SK-N-SH (cell line): ENCODE data around the gene ACVR1B. TPM values are rescaled to one million over a fixed set of nuclear protein-coding genes. Genes with fewer than 3 reads are reported as not detected.

Experiments
- CTCF ChIA-PET: fragments of 300-600, 350-600 bp; formaldehyde crosslinking; extraction: SDS; loops from one replicate; lab custom pipeline; 2021; lab: Yijun Ruan, JAX
- POLR2A ChIA-PET: fragments of 350-600 bp; sonication (Branson Sonifier 250); formaldehyde crosslinking; extraction: SDS; loops from one replicate; lab custom pipeline; 2020; ENCODE audit warnings: antibody characterized with exemption, inconsistent platforms; lab: Yijun Ruan, JAX
- DNase-seq: peaks from one replicate; pipeline ENCODE4 v3.0.0; 2012
- H2AFZ ChIP-seq: fragments of 200-600 bp; sonication (generic); 2 replicates; pipeline ENCODE4 v1.8.1; 2016; ENCODE audit warnings: antibody characterized with exemption, mild to moderate bottlenecking, low read depth
- H3F3A ChIP-seq: fragments of 200-600 bp; sonication (generic); replicated peaks from 2 replicates; pipeline ENCODE3; 2016; ENCODE audit warnings: antibody characterized with exemption, mild to moderate bottlenecking; ENCODE audit not compliant: insufficient read depth
- H3K27ac ChIP-seq, 2 experiments: fragments of 200-500 bp in 1 of 2; fragments of 200-600 bp in 1 of 2; sonication (Bioruptor generic) in 1 of 2; sonication (generic), shearing (Covaris generic) in 1 of 2; 2 replicates each; pipeline versions ENCODE4 v1.5.1 to v1.6.1; 2014 to 2016; ENCODE audit warnings: low read depth in 2 of 2, inconsistent platforms in 1 of 2, low read length in 1 of 2, mild to moderate bottlenecking in 1 of 2, mixed read lengths in 1 of 2
- H3K27me3 ChIP-seq: fragments of 200-600 bp; sonication (generic), shearing (Covaris generic); 2 replicates; pipeline ENCODE4 v1.6.1; 2016; ENCODE audit warnings: mixed run types; ENCODE audit not compliant: insufficient read depth
- H3K36me3 ChIP-seq, 2 experiments: fragments of 200-500 bp in 1 of 2; fragments of 200-600 bp in 1 of 2; sonication (Bioruptor generic) in 1 of 2; sonication (generic) in 1 of 2; replicated peaks in 1 of 2; 2 replicates each; pipeline versions ENCODE3 to v1.5.1; 2014 to 2016; ENCODE audit warnings: low read length in 1 of 2, mild to moderate bottlenecking in 1 of 2; ENCODE audit not compliant: insufficient read depth in 2 of 2, control insufficient read depth in 1 of 2
- H3K4me1 ChIP-seq, 2 experiments: fragments of 200-500 bp in 1 of 2; fragments of 200-600 bp in 1 of 2; sonication (Bioruptor generic) in 1 of 2; sonication (generic), shearing (Covaris generic) in 1 of 2; 2 replicates each; pipeline versions ENCODE4 v1.5.1 to v1.6.1; 2014 to 2016; ENCODE audit warnings: low read depth in 1 of 2, low read length in 1 of 2, mixed run types in 1 of 2; ENCODE audit not compliant: insufficient read depth in 2 of 2, control insufficient read depth in 1 of 2
- H3K4me2 ChIP-seq: fragments of 200-600 bp; sonication (generic), shearing (Covaris generic); 2 replicates; pipeline ENCODE4 v1.6.1; 2017; ENCODE audit warnings: mixed run types
- H3K4me3 ChIP-seq, 2 experiments: fragments of 200-500 bp in 1 of 2; fragments of 200-600 bp in 1 of 2; sonication (Bioruptor generic) in 1 of 2; sonication (generic), shearing (Covaris generic) in 1 of 2; 2 replicates each; pipeline versions ENCODE4 v1.5.1 to v1.8.1; 2014 to 2016; ENCODE audit warnings: low read depth in 2 of 2, inconsistent platforms in 1 of 2, low read length in 1 of 2, mild to moderate bottlenecking in 1 of 2, mixed read lengths in 1 of 2, moderate library complexity in 1 of 2
- H3K79me2 ChIP-seq: fragments of 200-600 bp; sonication (generic); 2 replicates; pipeline ENCODE4 v1.8.1; 2017; ENCODE audit warnings: mild to moderate bottlenecking; ENCODE audit not compliant: insufficient read depth
- H3K9ac ChIP-seq: fragments of 200-600 bp; sonication (generic); 2 replicates; pipeline ENCODE4 v1.6.1; 2017; ENCODE audit warnings: mixed run types
- H3K9me2 ChIP-seq: fragments of 200-600 bp; sonication (generic); 2 replicates; pipeline ENCODE4 v1.6.1; 2017; ENCODE audit warnings: mixed run types
- H3K9me3 ChIP-seq: fragments of 200-600 bp; sonication (generic); 2 replicates; pipeline ENCODE4 v1.6.1; 2017; ENCODE audit warnings: mixed run types, mild to moderate bottlenecking, moderate library complexity
- H4K20me1 ChIP-seq: fragments of 200-600 bp; sonication (generic); 2 replicates; pipeline ENCODE4 v1.6.1; 2017; ENCODE audit warnings: mild to moderate bottlenecking, mixed run types; ENCODE audit not compliant: insufficient read depth
- CHD2 ChIP-seq: fragments of 150-350 bp; IDR thresholded peaks from 2 replicates; pipeline ENCODE4 v1.6.1; 2018; ENCODE audit warnings: low read length; ENCODE audit not compliant: partially characterized antibody
- ELF1 ChIP-seq: IDR thresholded peaks from 2 replicates; pipeline ENCODE4 v1.4.0; 2012
- EP300 ChIP-seq, 2 experiments: IDR thresholded peaks; 2 replicates each; pipeline versions ENCODE4 v1.4.0 to v1.6.1; 2012; ENCODE audit warnings: borderline replicate concordance in 1 of 2, low read depth in 1 of 2, low read length in 1 of 2
- EZH2phosphoT487 ChIP-seq: fragments of 200-600 bp; sonication (generic); IDR thresholded peaks from 2 replicates; pipeline ENCODE4 v1.6.1; 2017; ENCODE audit warnings: low read depth, mixed run types, mild to moderate bottlenecking, antibody characterized with exemption, moderate library complexity, borderline replicate concordance
- FOSL2 ChIP-seq: IDR thresholded peaks from 2 replicates; pipeline ENCODE4 v1.4.0; 2012; ENCODE audit warnings: low read depth, mild to moderate bottlenecking, moderate library complexity, borderline replicate concordance
- FOXJ3 ChIP-seq: sonication (generic); formaldehyde crosslinking; IDR thresholded peaks from 2 replicates; pipeline ENCODE4 v1.5.1; 2020; ENCODE audit warnings: mild to moderate bottlenecking, missing genetic modification reagents
- FOXM1 ChIP-seq: IDR thresholded peaks from 2 replicates; pipeline ENCODE4 v1.4.0; 2012; ENCODE audit warnings: low read depth, mild to moderate bottlenecking
- GATA2 ChIP-seq: sonication (generic); formaldehyde crosslinking; IDR thresholded peaks from 2 replicates; pipeline ENCODE4 v1.5.0; 2020; ENCODE audit warnings: mild to moderate bottlenecking, missing genetic modification reagents
- RAD21 ChIP-seq: IDR thresholded peaks from 2 replicates; pipeline ENCODE4 v1.6.1; 2012; ENCODE audit warnings: mild to moderate bottlenecking, low read length
- RCOR1 ChIP-seq: fragments of 150-350 bp; IDR thresholded peaks from 2 replicates; pipeline ENCODE4 v1.6.1; 2017; ENCODE audit warnings: antibody characterized with exemption, low read length
- RFX5 ChIP-seq: IDR thresholded peaks from 2 replicates; pipeline ENCODE4 v1.6.1; 2012; ENCODE audit warnings: mild to moderate bottlenecking, improper control_type of control experiment, low read length
- TCF12 ChIP-seq: IDR thresholded peaks from 2 replicates; pipeline ENCODE4 v1.4.0; 2012
- TEAD4 ChIP-seq: IDR thresholded peaks from 2 replicates; pipeline ENCODE4 v1.4.0; 2012; ENCODE audit warnings: mild to moderate bottlenecking, borderline replicate concordance; ENCODE audit not compliant: insufficient read depth
- WGBS: methylation state at CpG from one replicate; pipeline ENCODE4 v1.1.6; 2017; ENCODE audit warnings: low lambda C conversion rate; 5-methylcytosine and 5-hydroxymethylcytosine counted together
- polyA plus RNA-seq, 3 experiments: library from polyadenylated mRNA; depleted of rRNA; stranded (reverse); fragments of >200 nt; gene quantifications; 2 replicates each; pipeline ENCODE4 v1.2.3, GENCODE V29; 2012
- TF ChIP-seq, protein P1 (sequence below): IDR thresholded peaks from 2 replicates; pipeline ENCODE4; 2012
- TF ChIP-seq, protein P2 (sequence below): IDR thresholded peaks from 2 replicates; pipeline ENCODE4 v1.4.0; 2012; ENCODE audit warnings: low read depth, borderline replicate concordance
- TF ChIP-seq, protein P3 (sequence below): fragments of 150-350 bp; IDR thresholded peaks from 2 replicates; pipeline ENCODE4 v1.6.1; 2017; ENCODE audit warnings: antibody characterized with exemption, low read length, low read depth, borderline replicate concordance
- TF ChIP-seq, protein P4 (sequence below): fragments of 150-350 bp; IDR thresholded peaks from 2 replicates; pipeline ENCODE4 v1.6.1; 2016; ENCODE audit warnings: mild to moderate bottlenecking, low read depth, low read length
- TF ChIP-seq, protein P5 (sequence below): IDR thresholded peaks from 2 replicates; pipeline ENCODE4 v1.6.1; 2012; ENCODE audit warnings: mild to moderate bottlenecking, low read depth, low read length, moderate library complexity

Gene ACVR1B
- polyA plus RNA-seq, 1 of the 3 experiments (the other 2 are of a cell fraction), result 12.1 TPM

DNA sequence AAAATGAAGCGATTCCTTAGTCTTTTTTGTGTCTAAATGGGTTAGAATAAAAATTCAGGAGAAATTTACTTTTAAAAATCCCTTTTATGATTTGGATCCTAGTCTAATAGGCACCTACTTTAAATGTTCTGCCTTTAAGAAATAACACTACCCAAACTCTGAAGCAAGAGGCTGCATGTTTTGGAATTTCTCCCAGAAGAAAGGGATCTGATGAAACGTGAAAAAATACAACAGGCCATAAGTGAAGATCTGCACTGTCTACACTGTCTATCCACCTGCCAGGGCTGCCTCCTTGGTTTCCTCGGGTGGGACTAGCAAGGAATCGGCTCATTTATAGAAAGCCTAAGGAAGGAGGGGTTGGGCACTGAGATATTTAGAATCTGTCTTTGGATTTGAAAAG is 22.1 kb downstream of the ACVR1B start:
- Histone ChIP-seq H4K20me1 (peaks cover 10% of the 10 kb centered on the region), H3K4me2 (no peak overlapping the region), H3K27me3 (no peaks in the 10 kb centered on the region), H3K9ac (no peak overlapping the region), H2AFZ (no peak overlapping the region), H3K79me2 (no peaks in the 10 kb centered on the region), H3F3A (peaks cover 8% of the 10 kb centered on the region), H3K36me3 (peaks cover 0 to 23% of the 10 kb centered on the region in 2 experiments), H3K27ac (no peak overlapping the region), H3K4me3 (no peak overlapping the region), H3K9me3 (no peaks in the 10 kb centered on the region), H3K4me1 (peaks cover 31% of the 10 kb centered on the region in 2 experiments; a peak in 3 of 4 replicates), H3K9me2 (no peaks in the 10 kb centered on the region)
- ChIA-PET CTCF (interaction anchor here (1.0 to 5.1 kb wide), 4 partner anchors 11 to 552 kb away, joined by 3 to 44 read pairs (median 3); no protein-coding TSS in a partner anchor), POLR2A (no interaction called here)
- TF ChIP-seq FOSL2 (no peak), FOXJ3 (no peak), EP300 (IDR thresholded peaks at IDR 0.05; ENCODE audit: borderline replicate concordance in 1 of 2, low read depth in 1 of 2, low read length in 1 of 2) (no peak), FOXM1 (no peak), RFX5 (no peak), ELF1 (no peak), TEAD4 (no peak), EZH2phosphoT487 (no peak), RCOR1 (no peak), RAD21 (no peak), GATA2 (CRISPR knock-in tag) (no peak), TCF12 (no peak), CHD2 (no peak)
- TF ChIP-seq, protein P1, sequence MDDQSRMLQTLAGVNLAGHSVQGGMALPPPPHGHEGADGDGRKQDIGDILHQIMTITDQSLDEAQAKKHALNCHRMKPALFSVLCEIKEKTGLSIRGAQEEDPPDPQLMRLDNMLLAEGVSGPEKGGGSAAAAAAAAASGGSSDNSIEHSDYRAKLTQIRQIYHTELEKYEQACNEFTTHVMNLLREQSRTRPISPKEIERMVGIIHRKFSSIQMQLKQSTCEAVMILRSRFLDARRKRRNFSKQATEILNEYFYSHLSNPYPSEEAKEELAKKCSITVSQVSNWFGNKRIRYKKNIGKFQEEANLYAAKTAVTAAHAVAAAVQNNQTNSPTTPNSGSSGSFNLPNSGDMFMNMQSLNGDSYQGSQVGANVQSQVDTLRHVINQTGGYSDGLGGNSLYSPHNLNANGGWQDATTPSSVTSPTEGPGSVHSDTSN, result no peak
- TF ChIP-seq, protein P2, sequence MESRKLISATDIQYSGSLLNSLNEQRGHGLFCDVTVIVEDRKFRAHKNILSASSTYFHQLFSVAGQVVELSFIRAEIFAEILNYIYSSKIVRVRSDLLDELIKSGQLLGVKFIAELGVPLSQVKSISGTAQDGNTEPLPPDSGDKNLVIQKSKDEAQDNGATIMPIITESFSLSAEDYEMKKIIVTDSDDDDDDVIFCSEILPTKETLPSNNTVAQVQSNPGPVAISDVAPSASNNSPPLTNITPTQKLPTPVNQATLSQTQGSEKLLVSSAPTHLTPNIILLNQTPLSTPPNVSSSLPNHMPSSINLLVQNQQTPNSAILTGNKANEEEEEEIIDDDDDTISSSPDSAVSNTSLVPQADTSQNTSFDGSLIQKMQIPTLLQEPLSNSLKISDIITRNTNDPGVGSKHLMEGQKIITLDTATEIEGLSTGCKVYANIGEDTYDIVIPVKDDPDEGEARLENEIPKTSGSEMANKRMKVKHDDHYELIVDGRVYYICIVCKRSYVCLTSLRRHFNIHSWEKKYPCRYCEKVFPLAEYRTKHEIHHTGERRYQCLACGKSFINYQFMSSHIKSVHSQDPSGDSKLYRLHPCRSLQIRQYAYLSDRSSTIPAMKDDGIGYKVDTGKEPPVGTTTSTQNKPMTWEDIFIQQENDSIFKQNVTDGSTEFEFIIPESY, result no peak
- TF ChIP-seq, protein P3, sequence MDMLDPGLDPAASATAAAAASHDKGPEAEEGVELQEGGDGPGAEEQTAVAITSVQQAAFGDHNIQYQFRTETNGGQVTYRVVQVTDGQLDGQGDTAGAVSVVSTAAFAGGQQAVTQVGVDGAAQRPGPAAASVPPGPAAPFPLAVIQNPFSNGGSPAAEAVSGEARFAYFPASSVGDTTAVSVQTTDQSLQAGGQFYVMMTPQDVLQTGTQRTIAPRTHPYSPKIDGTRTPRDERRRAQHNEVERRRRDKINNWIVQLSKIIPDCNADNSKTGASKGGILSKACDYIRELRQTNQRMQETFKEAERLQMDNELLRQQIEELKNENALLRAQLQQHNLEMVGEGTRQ, result no peak
- TF ChIP-seq, protein P4, sequence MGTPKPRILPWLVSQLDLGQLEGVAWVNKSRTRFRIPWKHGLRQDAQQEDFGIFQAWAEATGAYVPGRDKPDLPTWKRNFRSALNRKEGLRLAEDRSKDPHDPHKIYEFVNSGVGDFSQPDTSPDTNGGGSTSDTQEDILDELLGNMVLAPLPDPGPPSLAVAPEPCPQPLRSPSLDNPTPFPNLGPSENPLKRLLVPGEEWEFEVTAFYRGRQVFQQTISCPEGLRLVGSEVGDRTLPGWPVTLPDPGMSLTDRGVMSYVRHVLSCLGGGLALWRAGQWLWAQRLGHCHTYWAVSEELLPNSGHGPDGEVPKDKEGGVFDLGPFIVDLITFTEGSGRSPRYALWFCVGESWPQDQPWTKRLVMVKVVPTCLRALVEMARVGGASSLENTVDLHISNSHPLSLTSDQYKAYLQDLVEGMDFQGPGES, result no peak
- TF ChIP-seq, protein P5, sequence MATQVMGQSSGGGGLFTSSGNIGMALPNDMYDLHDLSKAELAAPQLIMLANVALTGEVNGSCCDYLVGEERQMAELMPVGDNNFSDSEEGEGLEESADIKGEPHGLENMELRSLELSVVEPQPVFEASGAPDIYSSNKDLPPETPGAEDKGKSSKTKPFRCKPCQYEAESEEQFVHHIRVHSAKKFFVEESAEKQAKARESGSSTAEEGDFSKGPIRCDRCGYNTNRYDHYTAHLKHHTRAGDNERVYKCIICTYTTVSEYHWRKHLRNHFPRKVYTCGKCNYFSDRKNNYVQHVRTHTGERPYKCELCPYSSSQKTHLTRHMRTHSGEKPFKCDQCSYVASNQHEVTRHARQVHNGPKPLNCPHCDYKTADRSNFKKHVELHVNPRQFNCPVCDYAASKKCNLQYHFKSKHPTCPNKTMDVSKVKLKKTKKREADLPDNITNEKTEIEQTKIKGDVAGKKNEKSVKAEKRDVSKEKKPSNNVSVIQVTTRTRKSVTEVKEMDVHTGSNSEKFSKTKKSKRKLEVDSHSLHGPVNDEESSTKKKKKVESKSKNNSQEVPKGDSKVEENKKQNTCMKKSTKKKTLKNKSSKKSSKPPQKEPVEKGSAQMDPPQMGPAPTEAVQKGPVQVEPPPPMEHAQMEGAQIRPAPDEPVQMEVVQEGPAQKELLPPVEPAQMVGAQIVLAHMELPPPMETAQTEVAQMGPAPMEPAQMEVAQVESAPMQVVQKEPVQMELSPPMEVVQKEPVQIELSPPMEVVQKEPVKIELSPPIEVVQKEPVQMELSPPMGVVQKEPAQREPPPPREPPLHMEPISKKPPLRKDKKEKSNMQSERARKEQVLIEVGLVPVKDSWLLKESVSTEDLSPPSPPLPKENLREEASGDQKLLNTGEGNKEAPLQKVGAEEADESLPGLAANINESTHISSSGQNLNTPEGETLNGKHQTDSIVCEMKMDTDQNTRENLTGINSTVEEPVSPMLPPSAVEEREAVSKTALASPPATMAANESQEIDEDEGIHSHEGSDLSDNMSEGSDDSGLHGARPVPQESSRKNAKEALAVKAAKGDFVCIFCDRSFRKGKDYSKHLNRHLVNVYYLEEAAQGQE, result no peak
- no peak for DNase-seq
- 92% methylated on average over 4 of the region's 4 CpGs for WGBS
